Gastroesophageal sphincter (tissue), 4 donors: ENCODE measurements around the gene NUP210. TPM values are rescaled to one million over a fixed set of nuclear protein-coding genes. Genes with fewer than 3 reads are reported as not detected.

Source experiments
- ATAC-seq: fragments of 150-250 bp; one replicate; pipeline ENCODE4 v1.9.1; 2016; ENCODE audit warnings: mild to moderate bottlenecking, moderate library complexity
- H3K27ac ChIP-seq, 4 donors: fragments of 200-600 bp; sonication (generic) in 3 of 4; 1 replicate in 3 of 4; 2 replicates in 1 of 4; pipeline ENCODE4 v1.5.1; 2016 to 2019
- H3K27me3 ChIP-seq: fragments of 200-600 bp; sonication (generic); one replicate; pipeline ENCODE4 v1.5.1; 2019
- H3K36me3 ChIP-seq, 2 donors: fragments of 200-600 bp; sonication (generic); one replicate each; pipeline ENCODE4 v1.5.1; 2019; ENCODE audit warnings: control low read depth in 1 of 2
- H3K4me1 ChIP-seq, 3 donors: fragments of 200-600 bp; sonication (generic); 1 replicate in 2 of 3; 2 replicates in 1 of 3; pipeline ENCODE4 v1.5.1; 2016 to 2019; ENCODE audit warnings: control low read depth in 2 of 3
- H3K4me3 ChIP-seq, 2 donors: fragments of 200-600 bp; sonication (generic); one replicate each; pipeline ENCODE4 v1.5.1; 2019; ENCODE audit warnings: mild to moderate bottlenecking in 1 of 2, moderate library complexity in 1 of 2
- H3K9me3 ChIP-seq, 3 donors: fragments of 200-600 bp; sonication (generic); one replicate each; pipeline ENCODE4 v1.5.1; 2017 to 2019; ENCODE audit warnings: control low read depth in 2 of 3
- CTCF ChIP-seq, 4 experiments: fragments of 200-600 bp in 2 of 4; fragments of 450-650 bp in 2 of 4; sonication (generic) in 1 of 4; IDR thresholded peaks; one replicate each; pipeline ENCODE4 v1.5.1; 2017 to 2019; ENCODE audit warnings: antibody characterized with exemption in 4 of 4, mild to moderate bottlenecking in 2 of 4, moderate library complexity in 2 of 4
- EP300 ChIP-seq: sonication (generic); formaldehyde crosslinking; IDR thresholded peaks from one replicate; pipeline ENCODE4 v1.6.1; 2017; ENCODE audit warnings: antibody characterized with exemption, mild to moderate bottlenecking
- POLR2A ChIP-seq, 2 donors: fragments of 450-650 bp; IDR thresholded peaks; one replicate each; pipeline ENCODE4 v1.6.1; 2017; ENCODE audit warnings: antibody characterized with exemption in 2 of 2, mild to moderate bottlenecking in 2 of 2, moderate library complexity in 1 of 2
- POLR2AphosphoS5 ChIP-seq: sonication (generic); formaldehyde crosslinking; IDR thresholded peaks from one replicate; pipeline ENCODE4 v1.6.1; 2017; ENCODE audit warnings: antibody characterized with exemption
- WGBS, 2 donors: methylation state at CpG; one replicate each; pipeline ENCODE4 v1.1.5; 2018; ENCODE audit warnings: low coverage in 1 of 2; 5-methylcytosine and 5-hydroxymethylcytosine counted together
- total RNA-seq, 4 donors: library from RNA; depleted of rRNA; stranded (reverse); fragments of >200 nt; gene quantifications; one replicate each; pipeline ENCODE4 v1.1.0, GENCODE V29; 2016

The NUP210 gene
- total RNA-seq, 4 donors from 2014 or later, result 3.0 to 6.2 (median 4.5) TPM

GRCh38 chr3:13316603-13317002 lies 103.5 kb downstream of the NUP210 start:
- no peaks in the 10 kb centered on the region for H3K4me1 ChIP-seq
- H3K9me3 ChIP-seq, result no peaks in the 10 kb centered on the region
- H3K36me3 ChIP-seq, result peaks cover 0 to 74% of the 10 kb centered on the region in 2 donors
- no peak overlapping the region for H3K4me3 ChIP-seq
- 20 to 100% methylated on average over 1 to 2 of the region's 10 CpGs for WGBS, 2 donors
- no peaks in the 10 kb centered on the region for H3K27me3 ChIP-seq
- no peak overlapping the region for H3K27ac ChIP-seq
- ATAC-seq, result no peak
- no peak for TF ChIP-seq POLR2AphosphoS5
- TF ChIP-seq CTCF (IDR thresholded peaks at IDR 0.05), result no peak
- TF ChIP-seq EP300, result no peak
- no peak for TF ChIP-seq POLR2A (IDR thresholded peaks at IDR 0.05)

- H3K36me3 ChIP-seq, result peaks cover 0 to 59% of the 10 kb centered on the region in 2 donors
These were observed 105.2 kb downstream of the NUP210 start for GRCh38 chr3:13314877-13315276.

GRCh38 chr3:13313813-13314212 lies 106.3 kb downstream of the NUP210 start:
- ATAC-seq, result no peak
- Histone ChIP-seq H3K4me3 (no peak overlapping the region), H3K36me3 (peaks cover 0 to 48% of the 10 kb centered on the region in 2 donors), H3K9me3 (no peaks in the 10 kb centered on the region), H3K27me3 (no peaks in the 10 kb centered on the region), H3K27ac (no peak overlapping the region), H3K4me1 (no peaks in the 10 kb centered on the region)
- no peak for TF ChIP-seq POLR2A (IDR thresholded peaks at IDR 0.05)
- 80 to 97% methylated on average over 1 to 5 of the region's 10 CpGs for WGBS, 2 donors

More at GRCh38 chr3:13314877-13315276, 105.2 kb downstream of the NUP210 start:
- no peak for TF ChIP-seq POLR2A (IDR thresholded peaks at IDR 0.05)
- no peak for TF ChIP-seq POLR2AphosphoS5
- TF ChIP-seq EP300, result no peak
- no peak for TF ChIP-seq CTCF (IDR thresholded peaks at IDR 0.05)
- H3K27me3 ChIP-seq, result no peaks in the 10 kb centered on the region
- H3K27ac ChIP-seq, result no peak overlapping the region
- H3K9me3 ChIP-seq, result no peaks in the 10 kb centered on the region
- ATAC-seq, result no peak
- no peak overlapping the region for H3K4me3 ChIP-seq
- WGBS, 2 donors, result 100% methylated on average over 1 of the region's 3 CpGs; no CpG with 5 or more reads in 1 of the 2 donors
- no peaks in the 10 kb centered on the region for H3K4me1 ChIP-seq

GRCh38 chr3:13309004-13309403 lies 111.1 kb downstream of the NUP210 start:
- H3K9me3 ChIP-seq, result no peaks in the 10 kb centered on the region
- H3K27ac ChIP-seq, result no peak overlapping the region
- H3K27me3 ChIP-seq, result peaks cover 10% of the 10 kb centered on the region
- TF ChIP-seq EP300 (no peak), POLR2A (IDR thresholded peaks at IDR 0.05) (no peak), CTCF (IDR thresholded peaks at IDR 0.05) (no peak), POLR2AphosphoS5 (no peak)
- no peak overlapping the region for H3K4me3 ChIP-seq
- peaks cover 0 to 2% of the 10 kb centered on the region in 2 donors for H3K36me3 ChIP-seq
- H3K4me1 ChIP-seq, result no peaks in the 10 kb centered on the region
- no peak for ATAC-seq
- WGBS, 2 donors, result 37 to 90% methylated on average over 2 of the region's 3 CpGs

- WGBS, 2 donors, result 20 to 30% methylated on average over 2 of the region's 6 CpGs
- Histone ChIP-seq H3K36me3 (no peaks in the 10 kb centered on the region), H3K4me1 (no peaks in the 10 kb centered on the region), H3K9me3 (no peaks in the 10 kb centered on the region), H3K27ac (no peak overlapping the region), H3K4me3 (no peak overlapping the region), H3K27me3 (peaks cover 10% of the 10 kb centered on the region)
- no peak for ATAC-seq
- TF ChIP-seq POLR2AphosphoS5, result no peak
- peak in 1 of 4 experiments; percentile 27 for TF ChIP-seq CTCF (IDR thresholded peaks at IDR 0.05)
These were observed 111.7 kb downstream of the NUP210 start for GRCh38 chr3:13308380-13308801.
